ENCODE results near the gene SH3BP1. TPM values are rescaled to one million over a fixed set of nuclear protein-coding genes. Genes with fewer than 3 reads are reported as not detected.

SH3BP1 gene
- total and polyA plus RNA-seq, 2 donors (not counting 1 experiment from before 2014, with no cell fraction given) = 44.0 to 69.7 TPM

- Mint-ChIP-seq H3K27ac (peak overlapping the region; percentile 90), H3K27me3 (no peaks in the 10 kb centered on the region), H3K9me3 (ENCODE audit: insufficient read depth) (no peaks in the 10 kb centered on the region), H3K4me3 (no peak overlapping the region), H3K4me1 (peaks cover 60% of the 10 kb centered on the region)
- Histone ChIP-seq H3K4me1 (ENCODE audit: control insufficient read depth in 2 of 2, insufficient read depth in 2 of 2, low read length in 2 of 2) (peaks cover 38 to 58% of the 10 kb centered on the region in 2 donors), H3K36me3 (replicated peaks in 1 of 2; ENCODE audit: control extremely low read depth in 1 of 2, control insufficient read depth in 1 of 2, extremely low read depth in 1 of 2, insufficient read depth in 2 of 2, low read length in 1 of 2) (peaks cover 0 to 33% of the 10 kb centered on the region in 2 experiments), H3K27ac (ENCODE audit: low read length in 2 of 2) (peak overlapping the region; percentile 79 to 80), H3K4me3 (ENCODE audit: control extremely low read depth in 1 of 5, extremely low read depth in 1 of 5, insufficient read depth in 1 of 5, low read depth in 2 of 5, low read length in 4 of 5) (no peak overlapping the region), H2AFZ (ENCODE audit: insufficient read depth, low read depth, low read length, poor library complexity, severe bottlenecking) (no peak overlapping the region), H3K4me2 (replicated peaks; ENCODE audit: low read depth, low read length, poor library complexity, severe bottlenecking) (peak overlapping the region; percentile 79), H4K20me1 (ENCODE audit: control insufficient read depth, insufficient read depth, low read length, poor library complexity, severe bottlenecking) (no peaks in the 10 kb centered on the region), H3K9ac (ENCODE audit: low read length) (no peak overlapping the region), H3K27me3 (replicated peaks in 1 of 4; ENCODE audit: control extremely low read depth in 1 of 4, control insufficient read depth in 3 of 4, insufficient read depth in 4 of 4, low read length in 3 of 4) (no peaks in the 10 kb centered on the region), H3K9me3 (ENCODE audit: control extremely low read depth in 1 of 3, control insufficient read depth in 2 of 3, insufficient read depth in 1 of 3, low read length in 2 of 3) (no peaks in the 10 kb centered on the region), H3K79me2 (ENCODE audit: control insufficient read depth, insufficient read depth, low read length) (peaks cover 11% of the 10 kb centered on the region)
- WGBS (ENCODE audit: insufficient coverage) = 93% methylated on average over 11 of the region's 14 CpGs
- DNase-seq = no peak
- ChIA-PET POLR2A (interaction anchor here (0.6 to 3.4 kb wide), 7 partner anchors 8 to 33 kb away, joined by 3 to 27 read pairs (median 6); partner anchors contain the start of genes GGA1 and PDXP), CTCF (interaction anchor here (0.6 to 30.7 kb wide), 6 partner anchors 6 to 237 kb away, joined by 3 to 620 read pairs (median 94); partner anchors contain the start of genes GGA1, LGALS1, LGALS2 and NOL12)
- intact Hi-C loops (cut with micrococcal nuclease) = no loop called here
- no peak for ATAC-seq (ENCODE audit: low read depth)
- TF ChIP-seq EZH2 (IDR thresholded peaks at IDR 0.05; ENCODE audit: borderline replicate concordance, insufficient read depth, low read depth, low read length, poor library complexity, severe bottlenecking) = no peak
- no peak for TF ChIP-seq CTCF (IDR thresholded peaks at IDR 0.05)
Observed at GRCh38 chr22:37625737-37626136, 13.7 kb upstream of the SH3BP1 start.

- no peak overlapping the region for H3K9ac ChIP-seq (ENCODE audit: low read length)
- peaks cover 11% of the 10 kb centered on the region for H3K79me2 ChIP-seq (ENCODE audit: control insufficient read depth, insufficient read depth, low read length)
- CTCF ChIA-PET = interaction anchor here (0.6 to 30.7 kb wide), 4 partner anchors 6 to 55 kb away, joined by 3 to 620 read pairs (median 402); partner anchors contain the start of genes GGA1, LGALS1, LGALS2 and NOL12
- POLR2A ChIA-PET = interaction anchor here (0.6 to 3.4 kb wide), 5 partner anchors 8 to 17 kb away, joined by 3 to 27 read pairs (median 11); partner anchors contain the start of gene GGA1
- H3K4me2 ChIP-seq (replicated peaks; ENCODE audit: low read depth, low read length, poor library complexity, severe bottlenecking) = peak overlapping the region; percentile 79
- H3K27ac Mint-ChIP-seq = peak overlapping the region; percentile 90
- peak overlapping the region; percentile 79 to 80 for H3K27ac ChIP-seq (ENCODE audit: low read length in 2 of 2)
- H3K27me3 Mint-ChIP-seq = no peaks in the 10 kb centered on the region
- H3K9me3 ChIP-seq (ENCODE audit: control extremely low read depth in 1 of 3, control insufficient read depth in 2 of 3, insufficient read depth in 1 of 3, low read length in 2 of 3) = no peaks in the 10 kb centered on the region
- H4K20me1 ChIP-seq (ENCODE audit: control insufficient read depth, insufficient read depth, low read length, poor library complexity, severe bottlenecking) = no peaks in the 10 kb centered on the region
- peaks cover 38 to 58% of the 10 kb centered on the region in 2 donors for H3K4me1 ChIP-seq (ENCODE audit: control insufficient read depth in 2 of 2, insufficient read depth in 2 of 2, low read length in 2 of 2)
- no peaks in the 10 kb centered on the region for H3K27me3 ChIP-seq (replicated peaks in 1 of 4; ENCODE audit: control extremely low read depth in 1 of 4, control insufficient read depth in 3 of 4, insufficient read depth in 4 of 4, low read length in 3 of 4)
- no peak overlapping the region for H2AFZ ChIP-seq (ENCODE audit: insufficient read depth, low read depth, low read length, poor library complexity, severe bottlenecking)
- intact Hi-C loops (cut with micrococcal nuclease) = no loop called here
- no peaks in the 10 kb centered on the region for H3K9me3 Mint-ChIP-seq (ENCODE audit: insufficient read depth)
- H3K4me3 Mint-ChIP-seq = no peak overlapping the region
- no peak for DNase-seq
- no peak for TF ChIP-seq EZH2 (IDR thresholded peaks at IDR 0.05; ENCODE audit: borderline replicate concordance, insufficient read depth, low read depth, low read length, poor library complexity, severe bottlenecking)
- no peak for TF ChIP-seq CTCF (IDR thresholded peaks at IDR 0.05)
- peaks cover 0 to 34% of the 10 kb centered on the region in 2 experiments for H3K36me3 ChIP-seq (replicated peaks in 1 of 2; ENCODE audit: control extremely low read depth in 1 of 2, control insufficient read depth in 1 of 2, extremely low read depth in 1 of 2, insufficient read depth in 2 of 2, low read length in 1 of 2)
- H3K4me3 ChIP-seq (ENCODE audit: control extremely low read depth in 1 of 5, extremely low read depth in 1 of 5, insufficient read depth in 1 of 5, low read depth in 2 of 5, low read length in 4 of 5) = no peak overlapping the region
- H3K4me1 Mint-ChIP-seq = peaks cover 60% of the 10 kb centered on the region
- 91% methylated on average over 11 of the region's 11 CpGs for WGBS (ENCODE audit: insufficient coverage)
- no peak for ATAC-seq (ENCODE audit: low read depth)
Observed at GRCh38 chr22:37626144-37626543, 13.3 kb upstream of the SH3BP1 start.

Measured in B cell (primary cell).